NB4 (cell line): ENCODE measurements around the gene FBXO28.

Experiments
- POLR2A ChIP-seq: IDR thresholded peaks from 2 replicates; pipeline ENCODE4 v1.6.1; 2011; ENCODE audit warnings: mild to moderate bottlenecking; ENCODE audit not compliant: insufficient read length; ENCODE audit errors: extremely low read depth
- TF ChIP-seq, protein P1 (sequence below): IDR thresholded peaks from one replicate; pipeline ENCODE4 v1.5.1; 2012; ENCODE audit warnings: low read depth, low read length

DNA sequence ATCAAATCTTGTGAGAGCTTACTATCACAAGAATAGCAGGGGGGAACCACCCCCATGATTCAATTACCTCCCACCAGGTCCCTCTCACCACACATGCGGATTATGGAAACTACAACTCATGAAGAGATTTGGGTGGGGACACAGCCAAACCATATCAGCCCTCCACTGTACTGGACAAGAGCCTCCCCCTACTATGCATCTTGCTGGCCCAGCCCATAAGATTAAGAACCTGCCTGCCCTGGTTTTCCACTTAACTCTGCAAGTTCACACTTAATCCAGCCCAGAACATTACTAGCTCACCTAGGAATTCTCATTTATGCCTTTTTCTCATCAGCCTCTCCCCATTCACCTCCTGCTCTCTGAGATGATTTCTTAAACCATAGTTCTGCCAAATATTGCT, 18.0 kb upstream of the FBXO28 start:
- TF ChIP-seq, protein P1, sequence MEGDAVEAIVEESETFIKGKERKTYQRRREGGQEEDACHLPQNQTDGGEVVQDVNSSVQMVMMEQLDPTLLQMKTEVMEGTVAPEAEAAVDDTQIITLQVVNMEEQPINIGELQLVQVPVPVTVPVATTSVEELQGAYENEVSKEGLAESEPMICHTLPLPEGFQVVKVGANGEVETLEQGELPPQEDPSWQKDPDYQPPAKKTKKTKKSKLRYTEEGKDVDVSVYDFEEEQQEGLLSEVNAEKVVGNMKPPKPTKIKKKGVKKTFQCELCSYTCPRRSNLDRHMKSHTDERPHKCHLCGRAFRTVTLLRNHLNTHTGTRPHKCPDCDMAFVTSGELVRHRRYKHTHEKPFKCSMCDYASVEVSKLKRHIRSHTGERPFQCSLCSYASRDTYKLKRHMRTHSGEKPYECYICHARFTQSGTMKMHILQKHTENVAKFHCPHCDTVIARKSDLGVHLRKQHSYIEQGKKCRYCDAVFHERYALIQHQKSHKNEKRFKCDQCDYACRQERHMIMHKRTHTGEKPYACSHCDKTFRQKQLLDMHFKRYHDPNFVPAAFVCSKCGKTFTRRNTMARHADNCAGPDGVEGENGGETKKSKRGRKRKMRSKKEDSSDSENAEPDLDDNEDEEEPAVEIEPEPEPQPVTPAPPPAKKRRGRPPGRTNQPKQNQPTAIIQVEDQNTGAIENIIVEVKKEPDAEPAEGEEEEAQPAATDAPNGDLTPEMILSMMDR, result no peak
- TF ChIP-seq POLR2A, result no peak
